Endothelial cell (in vitro differentiated cells): ENCODE data around the gene HMGA1. TPM values are rescaled to one million over a fixed set of nuclear protein-coding genes. Genes with fewer than 3 reads are reported as not detected.
A peak's percentile ranks its signal among the peaks of the same experiment; 100 is the strongest.

Source experiments
- DNase-seq: peaks from one replicate; pipeline ENCODE4 v3.0.0; 2021; ENCODE audit warnings: low spot score
- H3K27ac Mint-ChIP-seq: one replicate; pipeline ENCODE4 v1.8.0; 2021; ENCODE audit warnings: mixed read lengths, inconsistent platforms; ENCODE audit not compliant: unreplicated experiment
- H3K27me3 Mint-ChIP-seq: one replicate; pipeline ENCODE4 v1.8.0; 2021; ENCODE audit warnings: mild to moderate bottlenecking, moderate library complexity, mixed read lengths, inconsistent platforms; ENCODE audit not compliant: unreplicated experiment
- H3K36me3 Mint-ChIP-seq: one replicate; pipeline ENCODE4 v1.8.0; 2021; ENCODE audit warnings: mild to moderate bottlenecking, low read depth, mixed read lengths, inconsistent platforms; ENCODE audit not compliant: unreplicated experiment
- H3K4me1 Mint-ChIP-seq: one replicate; pipeline ENCODE4 v1.8.0; 2021; ENCODE audit warnings: mild to moderate bottlenecking, mixed read lengths, inconsistent platforms; ENCODE audit not compliant: unreplicated experiment
- H3K4me3 Mint-ChIP-seq: one replicate; pipeline ENCODE4 v1.8.0; 2021; ENCODE audit warnings: mild to moderate bottlenecking, mixed read lengths, inconsistent platforms; ENCODE audit not compliant: unreplicated experiment
- H3K9me3 Mint-ChIP-seq: one replicate; pipeline ENCODE4 v1.8.0; 2021; ENCODE audit warnings: mixed read lengths, inconsistent platforms; ENCODE audit not compliant: unreplicated experiment
- CTCF ChIP-seq: fragments of 200-600 bp; sonication (generic); IDR thresholded peaks from one replicate; pipeline ENCODE4 v1.5.0; 2021; ENCODE audit warnings: antibody characterized with exemption; ENCODE audit not compliant: unreplicated experiment
- total RNA-seq: library from RNA; stranded (reverse); fragmentation: NEBNext Ultra II Directional; extraction: Animal tissue kit (Norgen Biotek cat#: 25700); gene quantifications from one replicate; pipeline ENCODE4 v1.2.1, GENCODE V29; 2021; ENCODE audit not compliant: unreplicated experiment

HMGA1 gene
- total RNA-seq, 1 donor from 2014 or later = 528 TPM

- no peak for DNase-seq
- Mint-ChIP-seq H3K36me3 (no peaks in the 10 kb centered on the region), H3K4me3 (no peak overlapping the region), H3K27ac (no peak overlapping the region), H3K27me3 (peaks cover 12% of the 10 kb centered on the region), H3K4me1 (peaks cover 9% of the 10 kb centered on the region), H3K9me3 (no peaks in the 10 kb centered on the region)
- TF ChIP-seq CTCF = no peak
Measured at GRCh38 chr6:34232901-34233300, 3.8 kb upstream of the HMGA1 start.

- DNase-seq = no peak
- Mint-ChIP-seq H3K27me3 (peaks cover 17% of the 10 kb centered on the region), H3K27ac (peak overlapping the region; percentile 96), H3K9me3 (no peaks in the 10 kb centered on the region), H3K36me3 (no peaks in the 10 kb centered on the region), H3K4me1 (peaks cover 16% of the 10 kb centered on the region), H3K4me3 (peak overlapping the region; percentile 61)
- no peak for TF ChIP-seq CTCF
Measured at GRCh38 chr6:34233867-34234266, 2.8 kb upstream of the HMGA1 start.

- Mint-ChIP-seq H3K36me3 (no peaks in the 10 kb centered on the region), H3K4me3 (peak overlapping the region; percentile 61), H3K4me1 (peaks cover 17% of the 10 kb centered on the region), H3K9me3 (no peaks in the 10 kb centered on the region), H3K27me3 (peaks cover 19% of the 10 kb centered on the region), H3K27ac (peak overlapping the region; percentile 96)
- DNase-seq = no peak
- TF ChIP-seq CTCF = no peak
Measured at GRCh38 chr6:34234667-34235306, 1.9 kb upstream of the HMGA1 start.

GRCh38 chr6:34235307-34236130 lies 1.2 kb upstream of the HMGA1 start:
- no peak for TF ChIP-seq CTCF
- H3K9me3 Mint-ChIP-seq = no peaks in the 10 kb centered on the region
- DNase-seq = peak; percentile 87

GRCh38 chr6:34236131-34236442 lies 586 bp upstream of the HMGA1 start:
- Mint-ChIP-seq H3K27me3 (peaks cover 19% of the 10 kb centered on the region), H3K4me1 (peaks cover 17% of the 10 kb centered on the region), H3K9me3 (no peaks in the 10 kb centered on the region), H3K4me3 (peak overlapping the region; percentile 90), H3K27ac (peak overlapping the region; percentile 96), H3K36me3 (peaks cover 3% of the 10 kb centered on the region)
- no peak for TF ChIP-seq CTCF
- DNase-seq = no peak

More at GRCh38 chr6:34235307-34236130, 1.2 kb upstream of the HMGA1 start:
- Mint-ChIP-seq H3K27me3 (peaks cover 19% of the 10 kb centered on the region), H3K4me1 (peaks cover 17% of the 10 kb centered on the region), H3K27ac (peak overlapping the region; percentile 96), H3K4me3 (peak overlapping the region; percentile 90), H3K36me3 (no peaks in the 10 kb centered on the region)
